Stomach (tissue), 9 donors: Measurements from ENCODE around the gene IL1RL2. TPM values are rescaled to one million over a fixed set of nuclear protein-coding genes. Genes with fewer than 3 reads are reported as not detected.

Experiments
- DNase-seq, 2 donors: peaks; one replicate each; pipeline versions ENCODE4 v3.0.0 to v3.0.0-alpha.2; 2013 to 2019
- H3K27ac ChIP-seq, 5 donors: fragments of 200-600 bp in 4 of 5; sonication (generic) in 4 of 5; one replicate each; pipeline ENCODE4 v1.5.1; 2013 to 2019; ENCODE audit warnings: mild to moderate bottlenecking in 1 of 5, moderate library complexity in 1 of 5
- H3K27me3 ChIP-seq, 3 donors: fragments of 200-600 bp; sonication (generic); one replicate each; pipeline ENCODE4 v1.5.1; 2017 to 2019; ENCODE audit warnings: mixed run types in 1 of 3
- H3K36me3 ChIP-seq, 4 donors: fragments of 200-600 bp; sonication (generic); 1 replicate in 3 of 4; 2 replicates in 1 of 4; pipeline ENCODE4 v1.5.1; 2016 to 2019
- H3K4me1 ChIP-seq, 4 donors: fragments of 200-600 bp; sonication (generic); one replicate each; pipeline ENCODE4 v1.5.1; 2016 to 2019
- H3K4me3 ChIP-seq, 4 donors: fragments of 200-600 bp; sonication (generic) in 3 of 4; one replicate each; pipeline ENCODE4 v1.5.1; 2016 to 2019; ENCODE audit warnings: mild to moderate bottlenecking in 1 of 4
- H3K9me3 ChIP-seq, 4 donors: fragments of 200-600 bp; sonication (generic); one replicate each; pipeline ENCODE4 v1.5.1; 2016 to 2019
- CTCF ChIP-seq, 7 experiments: fragments of 450-650 bp in 4 of 7; fragments of 200-600 bp in 3 of 7; sonication (generic) in 3 of 7; IDR thresholded peaks; one replicate each; pipeline ENCODE4 v1.5.1; 2016 to 2019; ENCODE audit warnings: antibody characterized with exemption in 7 of 7, control low read depth in 2 of 7, mild to moderate bottlenecking in 1 of 7
- EP300 ChIP-seq: sonication (generic); formaldehyde crosslinking; IDR thresholded peaks from one replicate; pipeline ENCODE4 v1.6.1; 2017; ENCODE audit warnings: antibody characterized with exemption
- POLR2A ChIP-seq, 4 donors: fragments of 450-650 bp; IDR thresholded peaks; one replicate each; pipeline ENCODE4 v1.6.1; 2016; ENCODE audit warnings: antibody characterized with exemption in 4 of 4, control low read depth in 2 of 4, mild to moderate bottlenecking in 1 of 4, moderate library complexity in 1 of 4
- POLR2AphosphoS5 ChIP-seq, 3 donors: sonication (generic); formaldehyde crosslinking; IDR thresholded peaks; one replicate each; pipeline ENCODE4 v1.6.1; 2016; ENCODE audit warnings: antibody characterized with exemption in 3 of 3
- WGBS, 5 donors: extraction: QIAGEN DNeasy Blood & Tissue Kit in 3 of 5; methylation state at CpG; one replicate each; pipeline versions ENCODE4 v1.1.5 to v1.1.7; 2013 to 2018; 5-methylcytosine and 5-hydroxymethylcytosine counted together
- intact Hi-C: fragments of 100-400 bp; cut with DNase I; formaldehyde crosslinking; loops from one replicate; pipeline ENCODE4 v1.15.1; 2023; ENCODE audit warnings: low total_unique reads
- polyA plus RNA-seq, 3 donors: library from polyadenylated mRNA; stranded (reverse); fragments of 200-250 nt; gene quantifications; one replicate each; pipeline ENCODE4 v1.2.3, GENCODE V29; 2013
- total RNA-seq, 5 donors: library from RNA; depleted of rRNA; stranded (reverse); fragments of >200 nt; gene quantifications; one replicate each; pipeline versions ENCODE4 v1.1.0 to v1.2.3, GENCODE V29; 2014 to 2016
- donor health status: healthy with polysubstance abuse.
- donor health status: Bipolar disorder and iron deficiency.
- donor health status: healthy.

Gene IL1RL2
- total and polyA plus RNA-seq, 8 donors, result 0.61 to 4.3 (median 2.4) TPM; not detected in 2

GRCh38 chr2:102276549-102277201, 89.9 kb downstream of the IL1RL2 start:
- H3K9me3 ChIP-seq, result peaks cover 0 to 5% (median 0%) of the 10 kb centered on the region in 4 donors
- no peak for DNase-seq
- no peaks in the 10 kb centered on the region for H3K4me1 ChIP-seq
- no peaks in the 10 kb centered on the region for H3K36me3 ChIP-seq
- H3K27ac ChIP-seq, result no peak overlapping the region
- H3K4me3 ChIP-seq, result no peak overlapping the region
- TF ChIP-seq EP300, result no peak
- no peak for TF ChIP-seq POLR2AphosphoS5 (IDR thresholded peaks at IDR 0.05)
- no peak for TF ChIP-seq POLR2A (IDR thresholded peaks at IDR 0.05)
- TF ChIP-seq CTCF (IDR thresholded peaks at IDR 0.05), result no peak
- intact Hi-C loops, result no loop called here
- peaks cover 0 to 9% (median 0%) of the 10 kb centered on the region in 3 donors for H3K27me3 ChIP-seq
- 93 to 96% (median 94%) methylated on average over 2 of the region's 2 CpGs for WGBS, 5 donors

GRCh38 chr2:102277202-102277700, 90.4 kb downstream of the IL1RL2 start:
- H3K27ac ChIP-seq, result no peak overlapping the region
- no peak for DNase-seq
- H3K4me1 ChIP-seq, result no peaks in the 10 kb centered on the region
- TF ChIP-seq POLR2AphosphoS5 (IDR thresholded peaks at IDR 0.05) (no peak), POLR2A (IDR thresholded peaks at IDR 0.05) (no peak), EP300 (no peak), CTCF (IDR thresholded peaks at IDR 0.05) (no peak)
- H3K27me3 ChIP-seq, result peaks cover 0 to 9% (median 0%) of the 10 kb centered on the region in 3 donors
- H3K9me3 ChIP-seq, result peaks cover 0 to 5% (median 0%) of the 10 kb centered on the region in 4 donors
- no peak overlapping the region for H3K4me3 ChIP-seq
- intact Hi-C loops, result no loop called here
- H3K36me3 ChIP-seq, result no peaks in the 10 kb centered on the region
- WGBS, 5 donors, result 33 to 83% (median 70%) methylated on average over 1 of the region's 1 CpG

GRCh38 chr2:102278720-102279390, 92.0 kb downstream of the IL1RL2 start:
- intact Hi-C loops, result no loop called here
- H3K9me3 ChIP-seq, result peaks cover 0 to 5% (median 0%) of the 10 kb centered on the region in 4 donors
- H3K27me3 ChIP-seq, result peaks cover 0 to 9% (median 0%) of the 10 kb centered on the region in 3 donors
- TF ChIP-seq CTCF (IDR thresholded peaks at IDR 0.05) (no peak), POLR2AphosphoS5 (IDR thresholded peaks at IDR 0.05) (no peak), POLR2A (IDR thresholded peaks at IDR 0.05) (no peak), EP300 (no peak)
- no peak overlapping the region for H3K4me3 ChIP-seq
- H3K4me1 ChIP-seq, result no peaks in the 10 kb centered on the region
- no peak overlapping the region for H3K27ac ChIP-seq
- H3K36me3 ChIP-seq, result no peaks in the 10 kb centered on the region
- DNase-seq, result no peak
- 71 to 94% (median 84%) methylated on average over 3 of the region's 3 CpGs for WGBS, 5 donors

DNA sequence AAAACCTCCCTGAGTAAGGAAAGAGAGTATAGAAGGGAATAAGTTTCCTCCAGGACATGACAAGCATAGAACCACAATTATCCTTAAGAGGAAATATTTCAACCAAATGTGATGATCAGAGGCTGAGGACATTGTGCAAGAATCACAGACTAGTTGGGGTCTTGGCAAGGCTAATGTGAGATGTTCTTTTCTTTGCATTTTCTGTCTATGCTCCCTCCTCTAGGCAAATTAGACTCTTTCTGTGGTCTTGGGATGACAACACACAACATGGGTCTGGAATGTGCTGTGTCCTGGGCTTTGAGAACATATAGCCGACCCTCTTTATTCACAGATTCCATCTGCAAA, 92.5 kb downstream of the IL1RL2 start:
- TF ChIP-seq POLR2A (IDR thresholded peaks at IDR 0.05) (no peak), POLR2AphosphoS5 (IDR thresholded peaks at IDR 0.05) (no peak), EP300 (no peak), CTCF (IDR thresholded peaks at IDR 0.05) (no peak)
- peaks cover 0 to 5% (median 0%) of the 10 kb centered on the region in 4 donors for H3K9me3 ChIP-seq
- no peak overlapping the region for H3K4me3 ChIP-seq
- H3K36me3 ChIP-seq, result no peaks in the 10 kb centered on the region
- H3K27ac ChIP-seq, result no peak overlapping the region
- DNase-seq, result no peak
- WGBS, 5 donors, result 83 to 95% (median 91%) methylated on average over 1 of the region's 1 CpG
- intact Hi-C loops, result no loop called here
- H3K27me3 ChIP-seq, result peaks cover 0 to 9% (median 0%) of the 10 kb centered on the region in 3 donors
- H3K4me1 ChIP-seq, result no peaks in the 10 kb centered on the region
